OCI-LY7 (cell line): ENCODE data around the gene ANP32E. TPM values are rescaled to one million over a fixed set of nuclear protein-coding genes. Genes with fewer than 3 reads are reported as not detected.

Experiments used
- BruUV-seq: library from RNA; stranded (reverse); fragments of 400-500 nt; replicated peaks from 2 replicates; lab custom pipeline; 2021; lab: Mats Ljungman, UMichigan
- CTCF ChIA-PET: fragments of 300-600 bp; sonication (Branson Sonifier 250); formaldehyde crosslinking; loops from one replicate; lab custom pipeline; 2022; ENCODE audit warnings: antibody characterized with exemption; ENCODE audit not compliant: unreplicated experiment; lab: Charles Lee
- POLR2A ChIA-PET: fragments of 300-600 bp; sonication (Branson Sonifier 250); formaldehyde crosslinking; loops from one replicate; lab custom pipeline; 2022; ENCODE audit warnings: antibody characterized with exemption; lab: Charles Lee
- DNase-seq: peaks from one replicate; pipeline ENCODE4 v3.0.0-alpha.2; 2015; ENCODE audit warnings: low spot score
- H2AFZ ChIP-seq: fragments of 200-600 bp; sonication (generic), shearing (Covaris generic); 2 replicates; pipeline ENCODE4 v1.6.1; 2014; ENCODE audit warnings: mild to moderate bottlenecking, antibody characterized with exemption, low read length, moderate library complexity
- H3K27ac ChIP-seq: fragments of 200-600 bp; sonication (generic); 2 replicates; pipeline ENCODE4 v1.5.1; 2014; ENCODE audit warnings: mixed run types, low read depth, mild to moderate bottlenecking, moderate library complexity, low read length, inconsistent platforms; ENCODE audit not compliant: poor library complexity, severe bottlenecking
- H3K36me3 ChIP-seq: fragments of 200-600 bp; sonication (generic); 2 replicates; pipeline ENCODE4 v1.6.1; 2014; ENCODE audit warnings: mild to moderate bottlenecking, antibody characterized with exemption, low read length, moderate library complexity, mixed read lengths; ENCODE audit not compliant: insufficient read depth
- H3K4me1 ChIP-seq: fragments of 200-600 bp; sonication (generic); 2 replicates; pipeline ENCODE4 v1.5.1; 2014; ENCODE audit warnings: mild to moderate bottlenecking, low read length; ENCODE audit not compliant: insufficient read depth, poor library complexity, severe bottlenecking
- H3K4me2 ChIP-seq: fragments of 200-600 bp; sonication (generic); 2 replicates; pipeline ENCODE4 v1.6.1; 2014; ENCODE audit warnings: mild to moderate bottlenecking, low read length
- H3K4me3 ChIP-seq: fragments of 200-600 bp; sonication (generic); 2 replicates; pipeline ENCODE4 v1.5.1; 2014; ENCODE audit warnings: mild to moderate bottlenecking, low read depth, low read length; ENCODE audit not compliant: poor library complexity, severe bottlenecking
- H3K79me2 ChIP-seq: fragments of 200-600 bp; sonication (generic); 2 replicates; pipeline ENCODE4 v1.6.1; 2016; ENCODE audit warnings: low read depth, mild to moderate bottlenecking, low read length, moderate library complexity, mixed read lengths; ENCODE audit not compliant: insufficient read depth
- H3K9me2 ChIP-seq: fragments of 200-600 bp; sonication (generic); 2 replicates; pipeline ENCODE4 v1.6.1; 2016; ENCODE audit warnings: mild to moderate bottlenecking, low read length, mixed read lengths; ENCODE audit not compliant: insufficient read depth
- H3K9me3 ChIP-seq: fragments of 200-600 bp; sonication (generic); 2 replicates; pipeline ENCODE4 v1.6.1; 2014; ENCODE audit warnings: mild to moderate bottlenecking, mixed run types, low read length, mixed read lengths
- H4K20me1 ChIP-seq: fragments of 200-600 bp; sonication (generic); 2 replicates; pipeline ENCODE4 v1.6.1; 2014; ENCODE audit warnings: mild to moderate bottlenecking, antibody characterized with exemption, low read length, moderate library complexity, mixed read lengths; ENCODE audit not compliant: insufficient read depth
- CTCF ChIP-seq: fragments of 200-600 bp; sonication (generic); conservative IDR thresholded peaks from 2 replicates; pipeline ENCODE4 v1.5.1; 2014; ENCODE audit warnings: mild to moderate bottlenecking, antibody characterized with exemption, low read length, moderate library complexity, mixed read lengths
- EZH2phosphoT487 ChIP-seq: fragments of 200-600 bp; sonication (generic); IDR thresholded peaks from 2 replicates; pipeline ENCODE4 v1.6.1; 2018; ENCODE audit warnings: low read depth, borderline replicate concordance, mild to moderate bottlenecking, mixed run types, antibody characterized with exemption, low read length, moderate library complexity, mixed read lengths
- intact Hi-C: fragments of 100-400 bp; cut with micrococcal nuclease; formaldehyde crosslinking; loops from one replicate; pipeline ENCODE4 v1.10.0; 2022; ENCODE audit not compliant: unreplicated experiment
- total RNA-seq, 2 experiments: library from RNA; depleted of rRNA in 1 of 2; stranded (reverse); fragments of >200 nt in 1 of 2; shearing (Covaris generic) in 1 of 2; gene quantifications; 2 replicates each; pipeline ENCODE4 v1.2.3, GENCODE V29; 2014 to 2022

The ANP32E gene
- total RNA-seq, 2 experiments from 2014 or later = 52.8 to 152 TPM

GRCh38 chr1:150257624-150258585, 22.0 kb upstream of the ANP32E start, which contains the start of gene CA14:
TSS of gene CA14 (plus strand) at chr1:150257774. CDS start at chr1:150258129, 355 bp downstream.
- intact Hi-C loops = loop anchor here (10.0 kb wide), 1 partner anchor 267 kb away; no protein-coding TSS in a partner anchor
- no peak within 1 kb of the TSS for H2AFZ ChIP-seq

GRCh38 chr1:150256554-150257341, 20.8 kb upstream of the ANP32E start:
- intact Hi-C loops = loop anchor here (10.0 kb wide), 1 partner anchor 268 kb away; no protein-coding TSS in a partner anchor
- BruUV-seq = no TSS peak
- Histone ChIP-seq H2AFZ (no peak overlapping the region; the same call in 1 of the 2 replicates), H3K4me2 (no peak overlapping the region), H3K9me3 (no peaks in the 10 kb centered on the region), H3K4me3 (no peak overlapping the region), H3K36me3 (no peaks in the 10 kb centered on the region), H4K20me1 (no peaks in the 10 kb centered on the region), H3K79me2 (no peaks in the 10 kb centered on the region), H3K27ac (no peak overlapping the region), H3K9me2 (no peaks in the 10 kb centered on the region), H3K4me1 (peaks cover 14% of the 10 kb centered on the region)
- ChIA-PET CTCF (interaction anchor here (0.6 to 1.1 kb wide), 2 partner anchors 25 to 260 kb away, joined by 4 read pairs; no protein-coding TSS in a partner anchor), POLR2A (interaction anchor here (0.9 kb wide), 1 partner anchor 25 kb away, joined by 3 read pairs; no protein-coding TSS in a partner anchor)
- TF ChIP-seq EZH2phosphoT487 (no peak), CTCF (no peak)
- DNase-seq = no peak

More at GRCh38 chr1:150257624-150258585, 22.0 kb upstream of the ANP32E start, which contains the start of gene CA14:
- ChIA-PET CTCF (no interaction called here), POLR2A (no interaction called here)
- Histone ChIP-seq H3K9me2 (no peaks in the 10 kb centered on the region), H3K27ac (no peak within 1 kb of the TSS), H3K9me3 (no peaks in the 10 kb centered on the region), H3K36me3 (no peaks in the 10 kb centered on the region), H3K4me2 (no peak within 1 kb of the TSS), H3K4me3 (no peak within 1 kb of the TSS), H4K20me1 (no peaks in the 10 kb centered on the region), H3K4me1 (peaks cover 18% of the 10 kb centered on the region), H3K79me2 (no peaks in the 10 kb centered on the region)
- DNase-seq = no peak
- no peak for TF ChIP-seq CTCF
- TF ChIP-seq EZH2phosphoT487 = no peak
- BruUV-seq = no TSS peak
